Stimulated activated CD4-positive, alpha-beta T cell treated with anti-CD3 and anti-CD28 coated beads, Interleukin-4, amount 100 ng/mL, for 1 hour (primary cell): ENCODE results near the gene PSMD8.
"Not testable (repeated sequence)": the region's sequence is repeated elsewhere in the genome, so short reads cannot be mapped to it uniquely, and the experiment has no call there.

ENCODE experiments used
- DNase-seq: peaks from one replicate; pipeline ENCODE4 v3.0.0-alpha.2; 2020

PSMD8 gene

GRCh38 chr19:38374332-38375097 is at the start of gene PSMD8:
Gene PSMD8, plus strand, starts transcription at chr19:38374571. Its CDS starts 31 bp downstream, at chr19:38374602.
- DNase-seq = peak; percentile 98

GRCh38 chr19:38326591-38326990 is 47.8 kb upstream of the PSMD8 start:
- DNase-seq = no peak

GRCh38 chr19:38329651-38330050 is 44.7 kb upstream of the PSMD8 start:
- DNase-seq = no peak

GRCh38 chr19:38331728-38332127 is 42.6 kb upstream of the PSMD8 start:
- DNase-seq = no peak

- DNase-seq = no peak
Observed at GRCh38 chr19:38333245-38333644, 41.1 kb upstream of the PSMD8 start.

GRCh38 chr19:38335949-38336637 is 38.3 kb upstream of the PSMD8 start:
- DNase-seq = peak; percentile 93

- DNase-seq = peak; percentile 94
Observed at GRCh38 chr19:38336638-38337359, 37.6 kb upstream of the PSMD8 start.

GRCh38 chr19:38337360-38337653 is 37.1 kb upstream of the PSMD8 start:
- DNase-seq = peak; percentile 10

GRCh38 chr19:38339011-38339410 is 35.4 kb upstream of the PSMD8 start:
- DNase-seq = not testable (repeated sequence)

- DNase-seq = no peak
Observed at GRCh38 chr19:38340927-38341326, 33.4 kb upstream of the PSMD8 start.

GRCh38 chr19:38346837-38347236 is 27.5 kb upstream of the PSMD8 start:
- DNase-seq = no peak

GRCh38 chr19:38350883-38351282 is 23.5 kb upstream of the PSMD8 start:
- DNase-seq = no peak

GRCh38 chr19:38351865-38352395 is 22.4 kb upstream of the PSMD8 start:
- DNase-seq = no peak

- no peak for DNase-seq
Observed at GRCh38 chr19:38352611-38353010, 21.8 kb upstream of the PSMD8 start.

GRCh38 chr19:38355728-38356725 is 18.3 kb upstream of the PSMD8 start:
- DNase-seq = no peak

- no peak for DNase-seq
Observed at GRCh38 chr19:38358071-38358470, 16.3 kb upstream of the PSMD8 start.

GRCh38 chr19:38359242-38360021 is 14.9 kb upstream of the PSMD8 start:
- no peak for DNase-seq

GRCh38 chr19:38360351-38360750 is 14.0 kb upstream of the PSMD8 start:
- no peak for DNase-seq

- DNase-seq = no peak
Observed at GRCh38 chr19:38360839-38361631, 13.3 kb upstream of the PSMD8 start.

GRCh38 chr19:38361633-38362075 is 12.7 kb upstream of the PSMD8 start:
- DNase-seq = peak; percentile 64
